HG02798 (cell line): ENCODE data around the gene PDE3B.
"Not testable (repeated sequence)": the region's sequence is repeated elsewhere in the genome, so short reads cannot be mapped to it uniquely, and the experiment has no call there.

Source experiments
- ATAC-seq: cut with Tn5 transposase; IDR thresholded peaks from one replicate; pipeline ENCODE4 v1.9.1; 2021; ENCODE audit warnings: mild to moderate bottlenecking; ENCODE audit not compliant: unreplicated experiment, poor library complexity

PDE3B gene

GRCh38 chr11:14673421-14673820, 29.8 kb downstream of the PDE3B start:
- no peak for ATAC-seq

- ATAC-seq, result no peak
Measured at GRCh38 chr11:14673824-14674405, 30.3 kb downstream of the PDE3B start.

- ATAC-seq, result no peak
Measured at GRCh38 chr11:14676068-14676467, 32.5 kb downstream of the PDE3B start.

DNA sequence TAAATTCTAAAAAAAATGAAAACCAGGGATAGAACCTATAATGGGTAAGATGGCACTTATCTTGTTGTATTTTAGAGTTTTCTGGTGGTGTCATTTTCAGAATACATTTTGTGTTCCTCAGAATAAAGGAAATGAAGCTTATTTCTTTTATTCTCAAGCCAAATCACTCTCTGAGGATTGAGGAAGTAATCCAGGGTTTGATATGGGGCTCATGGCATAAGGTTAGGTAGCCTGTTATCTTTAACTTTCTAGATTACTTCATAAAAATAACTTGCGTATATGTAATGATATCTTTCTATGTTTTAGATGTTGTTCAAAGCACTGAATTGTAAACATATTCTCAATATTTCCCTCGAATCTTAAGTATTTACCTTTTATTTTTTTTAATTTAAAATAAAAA, 33.5 kb downstream of the PDE3B start:
- ATAC-seq, result no peak

DNA sequence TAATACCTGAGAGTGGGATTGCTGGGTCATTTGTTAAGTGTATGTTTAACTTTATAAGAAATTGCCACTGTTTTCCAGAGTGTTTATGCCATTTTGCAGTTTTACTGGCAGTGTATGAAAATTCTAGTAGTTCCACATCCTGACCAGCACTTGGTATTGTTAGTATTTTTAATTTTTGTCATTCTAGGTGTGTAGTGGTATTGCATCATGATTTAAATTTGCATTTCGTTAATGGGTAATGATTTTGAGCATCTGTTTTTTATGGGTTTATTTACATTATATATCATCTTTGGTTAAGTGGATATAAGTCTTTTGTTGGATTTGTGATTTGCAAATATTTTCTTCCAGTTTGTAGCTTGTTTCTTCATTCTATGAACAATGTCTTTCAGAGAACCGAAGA, 34.7 kb downstream of the PDE3B start:
- no peak for ATAC-seq

DNA sequence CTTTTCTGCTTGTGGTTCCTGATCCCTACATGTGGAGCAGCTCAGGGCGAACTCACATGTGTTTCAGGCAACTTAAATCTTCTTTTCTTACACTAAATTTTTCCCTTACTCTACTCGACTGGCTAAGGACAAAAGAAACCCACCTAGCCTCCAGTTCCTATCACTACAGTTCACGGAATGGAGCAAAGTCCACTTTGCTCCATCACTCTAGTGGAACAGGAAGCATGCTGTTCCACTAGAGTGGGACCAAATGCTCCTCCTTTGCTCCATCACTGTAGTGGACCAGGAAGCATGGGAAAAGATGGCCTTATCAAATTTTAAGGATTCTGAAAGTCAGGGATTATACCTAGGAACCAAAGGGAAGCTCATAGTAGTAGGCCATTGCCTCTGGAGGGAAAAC, 36.1 kb downstream of the PDE3B start:
- ATAC-seq, result no peak

DNA sequence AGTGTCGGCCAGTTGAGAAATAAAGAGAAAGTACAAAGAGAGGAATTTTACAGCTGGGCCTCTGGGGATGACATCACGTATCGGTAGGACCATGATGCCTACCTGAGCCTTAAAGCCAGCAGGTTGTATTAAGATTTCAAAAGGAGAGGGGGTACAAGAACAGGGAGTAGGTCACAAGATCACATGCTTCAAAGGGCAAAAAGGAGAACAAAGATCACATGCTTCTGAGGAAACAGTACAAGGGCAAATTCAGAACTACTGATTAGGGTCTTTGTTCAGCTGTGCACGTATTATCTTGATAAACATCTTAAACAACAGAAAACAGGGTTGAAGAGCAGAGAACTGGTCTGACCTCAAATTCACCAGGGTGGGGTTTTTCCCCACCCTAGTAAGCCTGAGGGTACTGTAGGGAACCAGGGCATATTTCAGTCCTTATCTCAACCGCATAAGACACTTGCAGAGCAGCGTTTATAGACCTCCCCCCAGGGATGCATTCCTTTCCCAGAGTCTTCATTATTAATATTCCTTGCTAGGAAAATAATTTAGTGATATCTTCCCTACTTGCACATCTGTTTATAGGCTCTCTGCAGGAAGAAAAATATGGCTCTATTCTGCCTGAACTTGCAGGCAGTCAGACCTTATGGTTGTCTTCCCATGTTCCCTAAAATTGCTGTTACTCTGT, 40.8 kb downstream of the PDE3B start:
- not testable (repeated sequence) for ATAC-seq

GRCh38 chr11:14687456-14687855, 43.9 kb downstream of the PDE3B start:
- ATAC-seq, result no peak

DNA sequence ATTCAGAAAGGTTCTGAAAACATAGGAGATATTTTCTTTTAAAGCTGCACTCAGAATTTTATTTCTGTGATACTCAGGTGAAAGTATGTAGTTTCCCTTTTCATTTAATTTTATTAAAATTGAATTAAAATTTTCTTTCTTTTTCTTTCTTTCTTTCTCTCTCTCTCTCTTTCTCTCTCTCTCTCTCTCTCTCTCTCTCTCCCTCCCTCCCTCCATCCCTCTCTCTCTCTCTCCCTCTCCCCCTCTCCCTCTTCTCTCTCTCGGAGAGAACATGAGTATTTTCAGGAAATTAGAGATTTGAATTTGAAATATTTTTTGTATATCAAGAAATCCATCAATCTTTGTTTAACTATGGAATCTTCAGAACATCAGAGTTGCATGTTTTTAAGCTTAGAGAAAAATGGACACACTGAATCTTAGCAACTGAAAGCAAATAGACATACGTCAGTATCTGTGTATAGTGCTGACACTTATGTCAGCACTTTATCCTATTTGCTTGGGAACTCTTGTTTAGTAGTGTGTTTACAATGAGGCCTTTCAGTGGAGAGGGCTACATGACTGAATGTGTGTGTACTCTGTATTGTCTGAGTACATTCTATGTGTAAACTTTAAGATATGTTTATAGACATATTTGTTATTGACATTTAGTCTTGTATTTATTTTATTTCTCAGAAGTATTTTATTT, 44.5 kb downstream of the PDE3B start:
- no peak for ATAC-seq

- not testable (repeated sequence) for ATAC-seq
Measured at GRCh38 chr11:14695656-14696055, 52.1 kb downstream of the PDE3B start.

DNA sequence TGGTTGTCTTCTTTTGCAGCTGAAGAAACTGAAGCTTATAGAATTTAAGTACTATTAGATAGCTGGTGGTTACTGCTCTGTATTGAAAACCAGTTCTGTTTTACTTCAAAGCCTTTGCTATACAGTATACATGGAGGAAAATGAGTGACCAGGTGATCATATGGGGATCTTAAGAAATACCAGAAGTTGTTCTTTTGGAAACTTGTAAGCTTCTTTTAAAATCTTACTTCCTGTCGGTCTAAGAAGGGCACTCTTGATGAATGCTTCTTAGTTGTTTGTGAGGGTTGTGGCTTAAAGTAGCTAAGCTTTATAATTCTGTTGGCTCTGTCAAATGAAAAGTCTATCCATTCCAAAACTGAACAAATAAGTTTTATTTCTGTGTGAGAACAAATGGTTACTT, 55.2 kb downstream of the PDE3B start:
- ATAC-seq, result no peak

DNA sequence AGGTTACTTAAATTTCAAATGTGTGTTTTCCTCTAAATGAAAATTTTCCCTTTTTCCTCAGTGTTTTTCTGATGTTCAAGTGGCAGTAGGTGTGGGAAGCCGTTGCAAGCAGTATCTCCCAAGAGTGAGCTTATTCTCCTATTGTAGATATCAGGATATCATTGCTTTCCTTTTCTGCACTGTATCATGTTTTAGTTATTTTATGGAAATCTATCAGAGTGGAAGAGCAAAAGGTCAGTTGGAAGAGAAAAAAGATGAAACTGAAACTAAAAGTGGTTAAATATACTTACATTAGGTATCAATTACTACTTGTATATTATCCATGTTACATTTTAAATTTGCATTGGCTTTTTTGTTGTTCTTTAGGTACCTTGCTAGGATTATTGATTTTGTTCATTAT, 57.0 kb downstream of the PDE3B start:
- no peak for ATAC-seq

DNA sequence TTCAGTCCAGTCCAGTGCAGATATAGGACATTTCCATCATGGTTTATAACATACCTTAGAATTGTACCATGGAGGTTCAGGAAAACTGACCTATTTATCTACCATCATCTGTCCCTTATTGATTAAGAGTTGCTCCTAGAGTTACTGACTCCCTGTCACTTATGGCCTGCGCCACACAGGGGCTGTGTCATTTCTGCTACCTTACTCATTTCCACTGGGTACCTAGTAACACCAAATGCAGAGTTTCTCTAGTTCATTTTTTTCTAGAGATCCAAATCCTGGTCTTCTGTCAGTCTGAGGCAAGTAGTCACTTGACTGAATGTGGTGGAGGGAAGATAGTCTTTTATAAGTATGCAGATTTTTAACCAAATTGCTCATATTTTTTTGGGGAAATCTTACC, 59.2 kb downstream of the PDE3B start:
- no peak for ATAC-seq

DNA sequence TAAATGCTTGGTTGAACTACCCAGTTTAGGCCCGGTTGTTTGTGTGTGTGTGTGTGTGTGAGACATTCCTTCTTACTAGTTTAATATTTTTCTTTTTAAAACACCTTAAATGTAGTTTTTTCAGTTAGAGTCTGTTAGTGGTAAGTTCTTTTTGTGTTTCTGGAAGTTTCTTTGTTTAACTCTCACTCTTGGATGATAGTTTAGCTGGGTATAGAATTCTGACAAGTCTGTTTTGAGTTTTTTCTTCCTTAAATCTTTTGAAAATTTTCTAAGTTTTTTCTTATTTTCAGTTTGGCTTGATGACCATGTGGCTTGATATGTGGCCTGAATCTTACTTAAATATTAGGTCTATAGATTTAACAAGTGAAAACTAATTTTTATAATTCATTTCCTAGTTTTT, 60.1 kb downstream of the PDE3B start:
- no peak for ATAC-seq

DNA sequence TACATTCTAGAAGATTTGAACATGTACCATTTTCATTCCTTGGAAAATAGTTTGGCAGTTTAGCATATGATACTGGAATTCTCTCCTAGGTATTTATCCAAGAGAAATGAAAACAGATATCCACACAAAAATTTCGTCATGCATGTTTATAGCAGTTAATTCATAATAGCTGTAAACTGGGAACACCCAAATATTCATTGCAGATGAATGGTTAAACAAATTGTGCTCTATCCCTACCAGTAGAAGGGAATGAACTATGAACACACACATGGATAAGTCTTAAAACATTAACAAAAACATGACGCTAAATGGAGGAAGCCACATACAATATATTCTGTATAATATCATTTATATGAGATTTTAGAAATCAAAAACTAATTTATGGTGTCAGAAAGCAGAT, 61.5 kb downstream of the PDE3B start:
- no peak for ATAC-seq

- ATAC-seq, result no peak
Measured at GRCh38 chr11:14713496-14714244, 70.1 kb downstream of the PDE3B start.

DNA sequence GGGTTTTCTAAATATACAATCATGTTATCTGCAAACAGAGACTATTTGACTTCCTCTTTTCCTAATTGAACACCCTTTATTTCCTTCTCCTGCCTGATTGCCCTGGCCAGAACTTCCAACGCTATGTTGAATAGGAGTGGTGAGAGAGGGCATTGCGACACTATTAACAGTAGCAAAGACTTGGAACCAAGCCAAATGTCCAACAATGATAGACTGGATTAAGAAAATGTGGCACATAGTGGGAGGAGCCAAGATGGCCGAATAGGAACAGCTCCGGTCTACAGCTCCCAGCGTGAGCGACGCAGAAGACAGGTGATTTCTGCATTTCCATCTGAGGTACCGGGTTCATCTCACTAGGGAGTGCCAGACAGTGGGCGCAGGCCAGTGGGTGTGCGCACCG, 72.1 kb downstream of the PDE3B start:
- ATAC-seq, result not testable (repeated sequence)

- ATAC-seq, result no peak
Measured at GRCh38 chr11:14722496-14722895, 78.9 kb downstream of the PDE3B start.

- no peak for ATAC-seq
Measured at GRCh38 chr11:14725150-14725549, 81.5 kb downstream of the PDE3B start.

GRCh38 chr11:14727215-14727614, 83.6 kb downstream of the PDE3B start:
- no peak for ATAC-seq

DNA sequence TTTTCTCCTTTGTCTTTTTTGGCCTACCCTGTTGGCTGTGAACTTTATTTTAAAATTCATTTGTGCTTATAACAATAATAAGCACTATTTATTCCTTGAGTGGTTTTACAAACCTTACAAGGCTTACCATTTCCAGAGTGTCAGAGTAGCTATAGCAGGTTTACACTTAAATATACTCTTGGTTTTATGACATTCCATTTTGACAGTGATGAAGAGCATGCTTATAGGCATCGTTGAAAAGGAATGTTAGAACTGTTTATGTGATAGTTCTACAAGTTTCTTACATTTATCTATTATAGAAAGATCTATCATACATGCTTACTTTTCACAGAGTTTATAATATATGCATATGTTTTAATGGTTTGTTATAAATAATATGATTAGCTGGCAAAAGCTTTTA, 84.1 kb downstream of the PDE3B start:
- no peak for ATAC-seq
